Muscle layer of duodenum (tissue), 2 donors: ENCODE results near the gene NBPF4.

Experiments used
- H3K27ac ChIP-seq: one replicate; pipeline ENCODE4 v1.7.0; 2013; ENCODE audit warnings: mild to moderate bottlenecking, low read length
- H3K27me3 ChIP-seq: one replicate; pipeline ENCODE4 v1.7.0; 2013; ENCODE audit warnings: low read depth, mild to moderate bottlenecking, control low read depth, low read length
- H3K36me3 ChIP-seq, 2 donors: one replicate each; pipeline ENCODE4 v1.7.0; 2013; ENCODE audit warnings: low read length in 2 of 2, control low read depth in 1 of 2, mild to moderate bottlenecking in 1 of 2; ENCODE audit not compliant: insufficient read depth in 2 of 2, control insufficient read depth in 1 of 2
- H3K4me1 ChIP-seq, 2 donors: one replicate each; pipeline ENCODE4 v1.7.0; 2013; ENCODE audit warnings: low read length in 2 of 2, mild to moderate bottlenecking in 2 of 2, control low read depth in 1 of 2, moderate library complexity in 1 of 2; ENCODE audit not compliant: insufficient read depth in 2 of 2, control insufficient read depth in 1 of 2
- H3K4me3 ChIP-seq, 2 donors: one replicate each; pipeline ENCODE4 v1.7.0; 2013; ENCODE audit warnings: low read length in 2 of 2, low read depth in 1 of 2, mild to moderate bottlenecking in 1 of 2
- H3K9me3 ChIP-seq, 2 donors: one replicate each; pipeline ENCODE4 v1.7.0; 2013; ENCODE audit warnings: low read length in 2 of 2, control low read depth in 1 of 2, mild to moderate bottlenecking in 1 of 2; ENCODE audit not compliant: control insufficient read depth in 1 of 2
- donor health status: healthy.

Gene NBPF4

GRCh38 chr1:108182959-108183700, 60.7 kb downstream of the NBPF4 start:
- Histone ChIP-seq H3K27ac (no peak overlapping the region), H3K36me3 (peaks cover 27 to 39% of the 10 kb centered on the region in 2 donors)

GRCh38 chr1:108179018-108179417, 64.9 kb downstream of the NBPF4 start:
- peaks cover 23 to 42% of the 10 kb centered on the region in 2 donors for H3K36me3 ChIP-seq
- H3K9me3 ChIP-seq: peaks cover 0 to 5% of the 10 kb centered on the region in 2 donors
- H3K4me3 ChIP-seq: no peak overlapping the region
- H3K27me3 ChIP-seq: no peaks in the 10 kb centered on the region
- H3K27ac ChIP-seq: no peak overlapping the region
- H3K4me1 ChIP-seq: no peaks in the 10 kb centered on the region

More at GRCh38 chr1:108182959-108183700, 60.7 kb downstream of the NBPF4 start:
- no peaks in the 10 kb centered on the region for H3K4me1 ChIP-seq
- peaks cover 0 to 7% of the 10 kb centered on the region in 2 donors for H3K9me3 ChIP-seq
- no peaks in the 10 kb centered on the region for H3K27me3 ChIP-seq
- no peak overlapping the region for H3K4me3 ChIP-seq
